ENCODE results near the gene FCHSD2.

The FCHSD2 gene

GRCh38 chr11:72851726-72852125 is 290.4 kb downstream of the FCHSD2 start:
- in situ Hi-C loops (cut with HindIII; ENCODE audit: low sequenced_read_pairs), result no loop called here

DNA sequence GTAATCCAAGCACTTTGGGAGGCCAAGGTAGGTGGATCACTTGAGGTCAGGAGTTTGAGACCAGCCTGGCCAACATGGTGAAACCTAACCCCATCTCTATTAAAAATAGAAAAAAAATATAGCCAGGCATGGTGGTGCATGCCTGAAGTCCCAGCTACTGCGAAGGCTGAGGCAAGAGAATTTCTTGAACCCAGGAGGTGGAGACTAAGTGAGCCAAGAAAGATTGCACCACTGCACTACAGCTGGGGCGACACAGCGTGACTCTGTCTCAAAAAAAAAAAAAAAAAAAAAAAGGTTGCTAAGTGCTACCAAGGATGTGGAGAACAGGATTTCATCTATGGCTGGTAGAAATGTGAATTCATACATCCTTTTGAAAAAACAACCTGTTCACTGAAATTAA is 291.3 kb downstream of the FCHSD2 start:
- in situ Hi-C loops (cut with HindIII; ENCODE audit: low sequenced_read_pairs), result no loop called here
- TF ChIP-seq, protein P1, sequence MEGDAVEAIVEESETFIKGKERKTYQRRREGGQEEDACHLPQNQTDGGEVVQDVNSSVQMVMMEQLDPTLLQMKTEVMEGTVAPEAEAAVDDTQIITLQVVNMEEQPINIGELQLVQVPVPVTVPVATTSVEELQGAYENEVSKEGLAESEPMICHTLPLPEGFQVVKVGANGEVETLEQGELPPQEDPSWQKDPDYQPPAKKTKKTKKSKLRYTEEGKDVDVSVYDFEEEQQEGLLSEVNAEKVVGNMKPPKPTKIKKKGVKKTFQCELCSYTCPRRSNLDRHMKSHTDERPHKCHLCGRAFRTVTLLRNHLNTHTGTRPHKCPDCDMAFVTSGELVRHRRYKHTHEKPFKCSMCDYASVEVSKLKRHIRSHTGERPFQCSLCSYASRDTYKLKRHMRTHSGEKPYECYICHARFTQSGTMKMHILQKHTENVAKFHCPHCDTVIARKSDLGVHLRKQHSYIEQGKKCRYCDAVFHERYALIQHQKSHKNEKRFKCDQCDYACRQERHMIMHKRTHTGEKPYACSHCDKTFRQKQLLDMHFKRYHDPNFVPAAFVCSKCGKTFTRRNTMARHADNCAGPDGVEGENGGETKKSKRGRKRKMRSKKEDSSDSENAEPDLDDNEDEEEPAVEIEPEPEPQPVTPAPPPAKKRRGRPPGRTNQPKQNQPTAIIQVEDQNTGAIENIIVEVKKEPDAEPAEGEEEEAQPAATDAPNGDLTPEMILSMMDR (IDR thresholded peaks at IDR 0.05; ENCODE audit: low read depth, low read length, missing control alignments), result no peak
- H3K4me3 ChIP-seq (ENCODE audit: low read depth, low read length), result no peak overlapping the region
- no peak for DNase-seq (ENCODE audit: low read depth)

More at GRCh38 chr11:72851726-72852125, 290.4 kb downstream of the FCHSD2 start:
- no peak for DNase-seq (ENCODE audit: low read depth)
- H3K4me3 ChIP-seq (ENCODE audit: low read depth, low read length), result no peak overlapping the region
- TF ChIP-seq, protein P1 (IDR thresholded peaks at IDR 0.05; ENCODE audit: low read depth, low read length, missing control alignments), result no peak

GRCh38 chr11:72848846-72849466 is 293.2 kb downstream of the FCHSD2 start:
- H3K4me3 ChIP-seq (ENCODE audit: low read depth, low read length), result no peak overlapping the region
- no peak for DNase-seq (ENCODE audit: low read depth)
- TF ChIP-seq, protein P1 (IDR thresholded peaks at IDR 0.05; ENCODE audit: low read depth, low read length, missing control alignments), result peak; percentile 77
- in situ Hi-C loops (cut with HindIII; ENCODE audit: low sequenced_read_pairs), result no loop called here

DNA sequence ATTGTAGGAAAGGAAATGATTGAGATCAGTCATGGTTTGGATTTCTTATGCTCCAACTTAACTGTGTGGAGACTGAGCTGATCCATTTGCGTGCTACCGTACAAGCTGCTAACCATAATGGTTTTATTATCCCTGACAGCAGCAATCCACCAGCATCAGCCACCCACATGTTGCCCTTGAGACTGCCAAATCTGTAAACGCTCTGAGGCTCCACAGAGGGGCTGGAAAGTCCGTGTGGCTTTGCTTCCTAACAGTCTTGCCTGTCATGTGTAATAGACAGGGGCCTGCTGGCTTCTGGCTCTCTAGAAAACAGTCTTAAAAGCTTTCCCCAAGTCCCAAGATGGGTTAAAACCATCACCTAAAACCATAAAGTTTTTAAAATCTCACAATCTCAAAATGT is 297.8 kb downstream of the FCHSD2 start:
- in situ Hi-C loops (cut with HindIII; ENCODE audit: low sequenced_read_pairs), result no loop called here
- DNase-seq (ENCODE audit: low read depth), result no peak
- TF ChIP-seq, protein P1 (IDR thresholded peaks at IDR 0.05; ENCODE audit: low read depth, low read length, missing control alignments), result no peak

DNA sequence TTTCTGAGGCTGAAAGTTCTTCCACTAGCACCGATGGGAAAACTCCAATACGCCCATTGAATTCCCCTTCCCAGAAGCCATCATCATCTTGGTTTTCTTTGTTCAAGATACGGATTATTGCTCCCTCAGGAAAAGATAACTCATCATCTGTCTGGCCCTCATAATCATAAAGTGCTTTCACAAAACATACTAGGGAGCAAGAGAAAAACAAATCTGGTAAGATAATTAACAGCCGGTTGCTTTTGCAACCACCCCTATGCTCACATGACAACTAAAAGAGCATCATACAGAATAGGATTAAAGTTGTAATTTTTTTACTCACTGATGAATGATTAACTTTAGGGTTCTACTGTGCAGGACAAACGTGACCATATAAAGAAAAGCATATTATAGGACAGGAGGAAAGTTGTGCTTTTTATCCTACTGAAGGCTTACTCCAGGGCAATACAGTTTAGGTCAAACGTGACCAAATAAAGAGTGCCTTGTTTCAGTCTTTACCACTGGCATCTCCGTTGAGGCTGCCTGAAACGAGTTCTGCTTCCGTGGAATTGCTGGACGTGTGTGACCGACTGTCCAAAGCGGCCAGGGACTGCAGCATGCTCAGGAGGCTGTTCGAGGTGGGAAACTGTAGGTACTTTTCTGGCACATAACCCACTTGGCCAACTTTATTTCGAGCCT is 299.3 kb downstream of the FCHSD2 start:
- TF ChIP-seq, protein P1 (IDR thresholded peaks at IDR 0.05; ENCODE audit: low read depth, low read length, missing control alignments), result no peak
- in situ Hi-C loops (cut with HindIII; ENCODE audit: low sequenced_read_pairs), result no loop called here
- no peak overlapping the region for H3K4me3 ChIP-seq (ENCODE audit: low read depth, low read length)
- no peak for DNase-seq (ENCODE audit: low read depth)

More for the DNA sequence above, 297.8 kb downstream of the FCHSD2 start:
- H3K4me3 ChIP-seq (ENCODE audit: low read depth, low read length), result no peak overlapping the region

- no peak overlapping the region for H3K4me3 ChIP-seq (ENCODE audit: low read depth, low read length)
- TF ChIP-seq, protein P1 (IDR thresholded peaks at IDR 0.05; ENCODE audit: low read depth, low read length, missing control alignments), result no peak
- no peak for DNase-seq (ENCODE audit: low read depth)
- in situ Hi-C loops (cut with HindIII; ENCODE audit: low sequenced_read_pairs), result no loop called here
These were observed 300.0 kb downstream of the FCHSD2 start for GRCh38 chr11:72842126-72842525.

Data from astrocyte of the cerebellum (primary cell).